PC-9 (cell line): ENCODE results near the gene SNCA. TPM values are rescaled to one million over a fixed set of nuclear protein-coding genes. Genes with fewer than 3 reads are reported as not detected.

Experiments used
- BruUV-seq: library from RNA; stranded (reverse); fragments of 400-500 nt; replicated peaks from 2 replicates; lab custom pipeline; 2021; lab: Mats Ljungman, UMichigan
- CTCF ChIA-PET: fragments of 300-600 bp; sonication (Branson Sonifier 250); formaldehyde crosslinking; loops from one replicate; lab custom pipeline; 2022; ENCODE audit warnings: antibody characterized with exemption; lab: Charles Lee
- POLR2A ChIA-PET: fragments of 300-600 bp; sonication (Branson Sonifier 250); formaldehyde crosslinking; loops from one replicate; lab custom pipeline; 2022; ENCODE audit warnings: antibody characterized with exemption; ENCODE audit not compliant: unreplicated experiment; lab: Charles Lee
- DNase-seq, 2 experiments: peaks; one replicate each; pipeline versions ENCODE4 v3.0.0 to v3.0.0-alpha.2; 2015 to 2022; ENCODE audit warnings: mixed read lengths in 1 of 2
- H2AFZ ChIP-seq: fragments of 200-600 bp; sonication (generic); 2 replicates; pipeline ENCODE4 v1.8.1; 2017; ENCODE audit warnings: antibody characterized with exemption
- H3F3A ChIP-seq: fragments of 200-600 bp; sonication (generic); 2 replicates; pipeline ENCODE4 v1.8.1; 2017; ENCODE audit warnings: antibody characterized with exemption, mild to moderate bottlenecking, low read depth; ENCODE audit not compliant: insufficient read depth
- H3K27ac ChIP-seq: fragments of 200-600 bp; sonication (generic); 2 replicates; pipeline ENCODE4 v1.6.1; 2016; ENCODE audit warnings: mixed run types
- H3K27me3 ChIP-seq: fragments of 200-600 bp; sonication (generic); 2 replicates; pipeline ENCODE4 v1.6.1; 2016; ENCODE audit warnings: low read depth, mixed run types; ENCODE audit not compliant: insufficient read depth
- H3K36me3 ChIP-seq: fragments of 200-600 bp; sonication (generic); 2 replicates; pipeline ENCODE4 v1.6.1; 2016; ENCODE audit warnings: low read depth, mixed run types
- H3K4me1 ChIP-seq: fragments of 200-600 bp; sonication (generic); replicated peaks from 2 replicates; pipeline ENCODE4 v1.6.1; 2016; ENCODE audit warnings: mixed run types; ENCODE audit not compliant: insufficient read depth
- H3K4me2 ChIP-seq: fragments of 200-600 bp; sonication (generic); 2 replicates; pipeline ENCODE4 v1.6.1; 2017; ENCODE audit warnings: mixed run types
- H3K4me3 ChIP-seq: fragments of 200-600 bp; sonication (generic); 2 replicates; pipeline ENCODE4 v1.6.1; 2016; ENCODE audit warnings: mixed run types
- H3K79me2 ChIP-seq: fragments of 200-600 bp; sonication (generic); 2 replicates; pipeline ENCODE4 v1.6.1; 2017; ENCODE audit warnings: low read depth, mixed run types
- H3K9me2 ChIP-seq: fragments of 200-600 bp; sonication (generic); 2 replicates; pipeline ENCODE4 v1.8.1; 2017; ENCODE audit warnings: mild to moderate bottlenecking; ENCODE audit not compliant: insufficient read depth
- H3K9me3 ChIP-seq: fragments of 200-600 bp; sonication (generic); 2 replicates; pipeline ENCODE4 v1.8.1; 2016; ENCODE audit warnings: low read depth; ENCODE audit not compliant: insufficient read depth
- H4K20me1 ChIP-seq: fragments of 200-600 bp; sonication (generic); 2 replicates; pipeline ENCODE4 v1.8.1; 2017; ENCODE audit not compliant: insufficient read depth
- CTCF ChIP-seq: fragments of 200-600 bp; sonication (generic); conservative IDR thresholded peaks from 2 replicates; pipeline ENCODE4 v1.6.1; 2017; ENCODE audit warnings: mixed run types, antibody characterized with exemption, mild to moderate bottlenecking, moderate library complexity
- EZH2 ChIP-seq: fragments of 200-600 bp; sonication (generic); IDR thresholded peaks from 2 replicates; pipeline ENCODE4 v1.8.0; 2017; ENCODE audit warnings: antibody characterized with exemption, low read depth
- intact Hi-C: fragments of 100-400 bp; cut with micrococcal nuclease; formaldehyde crosslinking; loops from one replicate; pipeline ENCODE4 v1.10.0; 2022; ENCODE audit not compliant: unreplicated experiment
- total RNA-seq: library from RNA; stranded (reverse); gene quantifications from 2 replicates; pipeline ENCODE4 v1.2.3, GENCODE V29; 2021

The SNCA gene
- total RNA-seq, 1 experiment from 2014 or later: 4.8 TPM

- ChIA-PET POLR2A (no interaction called here), CTCF (no interaction called here)
- no peaks in the 10 kb centered on the region for H3K36me3 ChIP-seq
- no peaks in the 10 kb centered on the region for H4K20me1 ChIP-seq
- TF ChIP-seq CTCF (no peak), EZH2 (no peak)
- no TSS peak for BruUV-seq
- no peaks in the 10 kb centered on the region for H3K9me3 ChIP-seq
- intact Hi-C loops: no loop called here
- H3K27ac ChIP-seq: no peak overlapping the region
- no peak overlapping the region for H2AFZ ChIP-seq
- no peaks in the 10 kb centered on the region for H3F3A ChIP-seq
- H3K9me2 ChIP-seq: no peaks in the 10 kb centered on the region
- no peak for DNase-seq
- H3K27me3 ChIP-seq: no peaks in the 10 kb centered on the region
- H3K4me3 ChIP-seq: no peak overlapping the region
- H3K79me2 ChIP-seq: no peaks in the 10 kb centered on the region
- no peak overlapping the region for H3K4me2 ChIP-seq
- H3K4me1 ChIP-seq: no peaks in the 10 kb centered on the region
These were observed 151.7 kb downstream of the SNCA start for GRCh38 chr4:89685277-89685676.

- BruUV-seq: no TSS peak
- no peaks in the 10 kb centered on the region for H3K79me2 ChIP-seq
- no peak overlapping the region for H3K27ac ChIP-seq
- ChIA-PET POLR2A (no interaction called here), CTCF (no interaction called here)
- H3K4me3 ChIP-seq: no peak overlapping the region
- no peaks in the 10 kb centered on the region for H3K4me1 ChIP-seq
- H3K9me3 ChIP-seq: no peaks in the 10 kb centered on the region
- no peak overlapping the region for H2AFZ ChIP-seq
- no peak for DNase-seq
- TF ChIP-seq CTCF (no peak), EZH2 (no peak)
- H4K20me1 ChIP-seq: no peaks in the 10 kb centered on the region
- H3K36me3 ChIP-seq: no peaks in the 10 kb centered on the region
- no peaks in the 10 kb centered on the region for H3K9me2 ChIP-seq
- intact Hi-C loops: no loop called here
- H3F3A ChIP-seq: no peaks in the 10 kb centered on the region
- H3K27me3 ChIP-seq: no peaks in the 10 kb centered on the region
- H3K4me2 ChIP-seq: no peak overlapping the region
These were observed 152.4 kb downstream of the SNCA start for GRCh38 chr4:89684536-89684935.

- no peak for TF ChIP-seq EZH2
- no peak for TF ChIP-seq CTCF
- H3K27ac ChIP-seq: no peak overlapping the region
- no TSS peak for BruUV-seq
- no peak overlapping the region for H3K4me2 ChIP-seq
- no peaks in the 10 kb centered on the region for H3K79me2 ChIP-seq
- POLR2A ChIA-PET: no interaction called here
- no peak overlapping the region for H2AFZ ChIP-seq
- H3K4me3 ChIP-seq: no peak overlapping the region
- intact Hi-C loops: no loop called here
- H4K20me1 ChIP-seq: no peaks in the 10 kb centered on the region
- H3K9me2 ChIP-seq: no peaks in the 10 kb centered on the region
- no peaks in the 10 kb centered on the region for H3K36me3 ChIP-seq
- CTCF ChIA-PET: no interaction called here
- H3K9me3 ChIP-seq: no peaks in the 10 kb centered on the region
- DNase-seq: no peak
- H3K27me3 ChIP-seq: no peaks in the 10 kb centered on the region
- H3K4me1 ChIP-seq: no peaks in the 10 kb centered on the region
- H3F3A ChIP-seq: no peaks in the 10 kb centered on the region
These were observed 154.2 kb downstream of the SNCA start for GRCh38 chr4:89682808-89683207.
